Inferior parietal cortex (tissue), 1 donor: Measurements from ENCODE around the gene IQCE.
"Not testable (repeated sequence)": the region's sequence is repeated elsewhere in the genome, so short reads cannot be mapped to it uniquely, and the experiment has no call there.

ENCODE experiments used
- DNase-seq: peaks from one replicate; pipeline ENCODE4 v3.0.0-alpha.2; 2016; ENCODE audit errors: extremely low spot score

IQCE gene

DNA sequence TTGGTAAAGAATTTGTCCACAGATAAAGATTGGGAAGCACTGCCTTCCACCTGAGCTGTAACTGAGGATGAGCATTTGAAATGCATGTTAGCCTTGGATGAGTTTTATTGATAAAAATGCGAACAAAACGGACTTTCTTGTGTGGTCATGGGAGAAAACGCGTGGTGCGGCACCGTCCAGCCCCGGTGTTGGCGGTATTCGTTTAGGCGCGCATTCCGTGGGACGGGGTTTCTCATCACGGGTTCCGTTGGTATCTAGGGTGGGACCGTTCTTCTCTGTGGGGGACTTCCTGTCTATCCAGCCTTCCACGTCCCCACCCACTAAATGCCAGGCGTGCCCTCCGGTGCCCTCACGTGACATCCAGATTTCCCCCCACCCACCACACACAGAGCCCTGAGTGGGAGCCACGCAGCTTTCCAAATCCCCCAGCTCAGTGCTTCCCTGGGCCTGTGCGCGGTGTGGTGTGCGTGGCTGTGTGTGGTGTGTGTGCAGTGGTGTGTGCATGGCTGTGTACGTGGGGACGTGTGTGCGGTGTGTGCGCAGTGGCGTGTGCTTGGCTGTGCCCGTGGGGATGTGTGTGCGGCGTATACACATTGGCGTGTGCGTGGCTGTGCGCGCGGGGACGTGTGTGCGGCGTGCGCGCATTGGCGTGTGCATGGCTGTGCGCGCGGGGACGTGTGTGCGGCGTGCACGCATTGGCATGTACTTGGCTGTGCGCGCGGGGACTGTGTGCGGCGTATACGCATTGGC lies 18.1 kb downstream of the IQCE start:
- no peak for DNase-seq

DNA sequence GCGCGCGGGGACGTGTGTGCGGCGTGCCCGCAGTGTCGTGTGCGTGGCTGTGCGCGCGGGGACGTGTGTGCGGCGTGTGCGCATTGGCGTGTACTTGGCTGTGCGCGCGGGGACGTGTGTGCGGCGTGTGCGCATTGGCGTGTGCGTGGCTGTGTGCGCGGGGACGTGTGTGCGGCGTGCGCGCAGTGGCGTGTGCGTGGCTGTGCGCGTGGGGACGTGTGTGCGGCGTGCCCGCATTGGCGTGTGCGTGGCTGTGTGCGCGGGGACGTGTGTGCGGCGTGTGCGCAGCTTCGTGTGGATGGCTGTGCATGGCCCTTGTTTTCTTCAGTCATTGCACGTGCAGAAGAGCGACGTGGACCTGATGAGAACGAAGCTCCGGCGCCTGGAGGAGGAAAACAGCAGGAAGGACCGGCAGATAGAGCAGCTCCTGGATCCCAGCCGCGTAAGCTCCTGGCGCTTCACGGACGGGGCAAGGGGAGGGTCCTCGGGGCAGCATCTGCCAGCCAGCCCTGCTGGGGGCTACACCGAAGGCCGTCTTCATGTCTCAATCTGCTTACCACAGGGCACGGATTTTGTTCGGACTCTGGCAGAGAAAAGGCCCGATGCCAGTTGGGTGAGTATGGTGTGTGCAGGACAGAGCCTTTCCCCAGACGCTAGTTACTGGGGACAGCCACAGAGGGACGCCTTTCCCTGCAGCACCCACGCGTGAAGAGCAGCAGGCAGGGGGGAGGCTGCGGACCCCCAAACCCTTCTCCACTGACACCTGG lies 19.3 kb downstream of the IQCE start:
- no peak for DNase-seq

DNA sequence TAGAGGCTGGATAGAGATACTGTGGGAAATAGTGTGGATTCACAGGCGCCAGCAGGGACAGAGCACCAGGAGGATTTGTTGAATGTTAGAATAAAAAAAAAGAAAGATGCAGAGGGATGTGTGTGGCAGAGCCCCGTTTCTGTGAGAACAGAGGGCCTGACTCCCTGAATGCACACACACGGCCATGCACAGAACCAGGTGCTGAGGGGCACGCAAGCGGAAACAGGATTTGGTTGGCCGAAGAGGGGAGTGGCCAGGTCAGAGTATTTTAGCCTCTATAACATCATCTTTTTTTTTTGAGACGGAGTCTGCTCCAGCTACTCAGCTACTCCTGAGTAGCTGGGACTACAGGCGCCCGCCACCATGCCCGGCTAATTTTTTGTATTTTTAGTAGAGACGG lies 21.9 kb downstream of the IQCE start:
- no peak for DNase-seq

GRCh38 chr7:2582006-2582735 lies 23.4 kb downstream of the IQCE start:
- no peak for DNase-seq

DNA sequence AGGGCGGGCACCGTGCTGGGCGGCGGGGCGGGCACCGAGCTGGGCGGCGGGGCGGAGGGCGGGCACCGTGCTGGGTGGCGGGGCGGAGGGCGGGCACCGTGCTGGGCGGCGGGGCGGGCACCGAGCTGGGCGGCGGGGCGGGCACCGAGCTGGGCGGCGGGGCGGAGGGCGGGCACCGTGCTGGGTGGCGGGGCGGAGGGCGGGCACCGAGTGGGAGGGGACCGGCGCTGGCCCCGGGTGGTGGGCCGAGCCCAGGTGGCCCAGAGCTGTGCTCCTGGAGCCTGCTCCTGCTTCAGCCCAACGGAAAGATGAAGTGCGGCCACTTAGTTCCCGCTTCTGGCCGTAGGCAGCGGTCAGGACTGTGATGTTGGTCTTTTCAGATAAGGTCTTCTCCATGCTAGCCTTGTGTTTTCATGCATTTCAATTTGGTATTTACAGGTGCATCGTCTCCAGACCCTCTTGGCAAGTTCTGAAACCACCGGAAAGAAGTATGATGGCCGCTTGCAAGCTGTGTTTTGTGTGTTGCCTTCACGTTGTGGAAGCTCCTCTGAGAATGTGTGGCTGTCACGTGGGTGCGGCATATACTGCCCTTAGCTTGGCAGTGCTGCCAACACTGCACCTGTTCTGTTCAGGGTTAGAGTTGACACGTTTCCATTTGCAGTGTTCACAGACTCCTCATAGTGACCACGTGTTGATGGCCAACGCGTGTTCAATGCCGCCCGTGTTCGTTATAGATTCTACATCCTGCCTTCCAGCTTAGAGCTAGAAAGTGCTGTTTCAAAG lies 25.2 kb downstream of the IQCE start:
- DNase-seq: no peak

DNA sequence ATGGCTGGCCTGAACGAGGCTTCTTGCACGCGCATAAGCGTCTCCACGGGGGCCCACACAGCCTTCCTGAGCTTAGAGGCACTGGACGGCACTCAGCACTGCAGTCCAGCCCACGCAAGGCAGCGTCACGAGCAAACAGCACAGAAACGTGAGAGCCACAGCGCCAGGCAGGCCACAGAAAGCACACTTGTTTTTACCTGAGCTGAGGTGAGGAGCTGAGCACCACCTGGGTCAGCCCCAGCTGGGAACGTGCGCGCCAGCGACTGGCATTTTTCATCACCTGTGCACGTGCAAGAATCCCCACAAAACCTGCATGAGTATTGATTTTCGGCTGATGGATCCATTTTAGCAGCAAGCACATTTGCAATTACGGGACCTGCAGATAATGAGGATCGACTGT lies 26.7 kb downstream of the IQCE start:
- DNase-seq: no peak

- DNase-seq: no peak
Observed at GRCh38 chr7:2586326-2587020, 27.7 kb downstream of the IQCE start.

GRCh38 chr7:2587134-2587533 lies 28.4 kb downstream of the IQCE start:
- DNase-seq: no peak

- no peak for DNase-seq
Observed at GRCh38 chr7:2587778-2588177, 29.0 kb downstream of the IQCE start.

DNA sequence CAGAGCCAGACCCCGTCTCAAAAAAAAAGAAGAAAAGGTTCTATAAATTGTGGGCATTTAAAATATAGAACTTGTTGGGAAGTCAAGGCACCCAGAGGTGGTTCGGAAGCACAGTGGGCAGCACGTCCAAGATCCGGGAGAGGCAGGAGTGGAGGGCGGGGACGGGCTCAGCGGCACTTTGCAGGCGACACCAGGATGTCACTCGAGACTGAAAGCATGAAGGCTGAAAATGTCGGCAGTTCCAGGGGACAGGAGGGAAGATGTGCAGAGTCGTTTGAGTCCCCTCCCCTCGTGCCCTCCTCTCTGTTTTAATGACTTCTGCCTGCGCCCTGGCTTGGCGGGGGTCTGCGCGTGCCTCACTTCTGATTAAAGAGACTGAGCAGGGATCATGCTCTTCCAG lies 30.6 kb downstream of the IQCE start:
- no peak for DNase-seq

- not testable (repeated sequence) for DNase-seq
Observed at GRCh38 chr7:2589941-2590340, 31.2 kb downstream of the IQCE start.

DNA sequence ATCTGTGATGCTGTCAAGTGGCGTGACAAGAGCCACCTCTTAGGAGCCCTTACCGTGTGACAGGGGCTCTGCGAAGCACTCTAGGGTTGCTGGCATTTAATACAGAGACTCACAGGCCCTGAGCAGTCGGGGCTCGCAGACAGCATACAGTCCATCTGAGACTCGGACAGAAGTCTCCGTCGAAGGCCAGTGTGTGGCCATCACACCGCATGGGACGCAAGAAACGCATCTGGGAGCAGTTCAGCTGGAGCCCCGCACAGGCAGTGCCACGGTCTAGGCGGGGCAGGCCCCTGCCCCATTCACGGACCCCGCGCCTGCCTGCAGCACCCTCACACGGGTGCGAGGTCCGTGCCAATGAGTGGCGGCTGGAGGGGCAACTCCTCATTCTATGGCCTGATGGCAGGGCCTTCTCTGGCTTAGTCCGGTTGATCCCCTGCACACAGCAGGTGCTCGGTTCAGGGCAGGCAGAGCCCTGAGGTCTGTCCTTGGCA lies 33.6 kb downstream of the IQCE start:
- DNase-seq: no peak

DNA sequence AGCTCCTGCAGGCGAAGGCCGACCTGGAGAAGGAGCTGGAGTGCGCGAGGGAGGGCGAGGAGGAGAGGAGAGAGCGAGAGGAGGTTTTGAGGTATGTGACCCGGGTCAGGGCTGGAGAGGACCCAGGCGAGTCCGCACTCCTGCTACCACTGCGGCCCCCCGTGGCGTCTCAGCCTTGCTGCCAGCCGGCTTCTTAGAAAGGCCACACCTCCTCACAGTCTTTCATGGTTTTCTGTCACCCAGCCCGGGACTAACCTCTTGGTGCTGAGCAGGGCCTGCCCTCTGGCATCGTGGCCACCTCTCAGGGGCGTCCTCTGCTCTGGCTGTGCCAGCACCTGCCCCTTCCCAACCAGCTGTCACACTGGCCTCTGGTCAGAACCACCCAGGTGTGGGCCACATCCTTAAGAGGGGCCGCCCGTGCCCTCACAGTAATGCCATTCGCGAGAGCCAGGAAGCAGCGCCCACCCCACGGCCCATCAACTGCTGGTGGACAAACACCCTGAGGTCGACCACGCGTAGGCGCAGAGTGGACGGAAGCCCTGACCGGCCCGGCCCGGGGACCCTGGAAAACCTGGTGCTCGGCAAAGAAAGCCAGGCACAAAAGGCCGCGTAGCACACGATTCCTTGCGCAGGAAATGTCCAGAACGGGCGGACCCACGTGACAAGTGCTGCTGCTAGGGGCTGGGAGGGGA lies 34.4 kb downstream of the IQCE start:
- DNase-seq: no peak

DNA sequence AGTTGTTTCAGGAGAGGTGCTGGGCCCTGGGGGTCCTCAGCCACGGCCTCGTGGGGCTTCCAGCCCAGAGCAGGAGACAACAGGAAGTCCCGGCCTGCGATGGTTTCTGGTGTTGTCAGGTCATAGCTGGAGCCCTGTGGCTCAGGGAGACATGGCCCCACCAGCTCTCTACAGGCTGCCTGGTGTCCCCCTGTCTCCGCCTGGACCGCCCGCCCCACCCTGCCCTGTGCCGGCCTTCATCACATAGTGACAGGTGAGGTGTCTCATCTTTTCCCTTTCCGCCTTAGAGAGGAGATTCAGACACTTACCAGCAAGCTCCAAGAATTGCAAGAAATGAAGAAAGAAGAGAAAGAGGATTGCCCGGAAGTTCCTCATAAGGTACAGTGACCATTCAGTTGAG lies 35.8 kb downstream of the IQCE start:
- DNase-seq: no peak

DNA sequence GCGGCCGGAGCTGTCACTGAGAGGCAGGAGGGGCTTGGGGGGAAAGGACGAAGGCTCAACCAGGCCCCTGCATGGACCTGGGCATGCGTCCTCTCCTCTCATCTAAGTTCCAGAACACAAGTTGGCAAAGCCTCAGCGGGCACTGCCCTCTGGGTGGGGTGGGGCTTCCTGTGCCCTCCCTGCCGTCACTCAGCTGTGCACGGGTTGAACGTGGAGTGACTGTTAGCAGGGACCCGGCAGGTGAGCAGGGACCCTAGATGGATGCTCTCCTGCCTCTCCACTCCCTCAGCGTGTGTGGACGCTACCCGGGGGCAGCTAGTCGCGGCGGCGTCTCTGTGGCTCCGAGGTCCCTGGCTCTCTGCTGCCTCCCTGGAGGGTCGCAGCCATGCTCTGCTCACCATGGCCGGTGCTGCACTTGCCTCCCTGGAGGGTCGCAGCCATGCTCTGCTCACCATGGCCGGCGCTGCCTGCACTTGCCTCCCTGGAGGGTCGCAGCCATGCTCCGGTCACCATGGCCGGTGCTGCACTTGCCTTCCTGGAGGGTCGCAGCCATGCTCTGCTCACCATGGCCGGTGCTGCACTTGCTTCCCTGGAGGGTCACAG lies 36.6 kb downstream of the IQCE start:
- DNase-seq: no peak

- DNase-seq: no peak
Observed at GRCh38 chr7:2596464-2597272, 37.9 kb downstream of the IQCE start.

GRCh38 chr7:2597273-2597640 lies 38.5 kb downstream of the IQCE start:
- no peak for DNase-seq

GRCh38 chr7:2598154-2598823 lies 39.5 kb downstream of the IQCE start:
- no peak for DNase-seq

DNA sequence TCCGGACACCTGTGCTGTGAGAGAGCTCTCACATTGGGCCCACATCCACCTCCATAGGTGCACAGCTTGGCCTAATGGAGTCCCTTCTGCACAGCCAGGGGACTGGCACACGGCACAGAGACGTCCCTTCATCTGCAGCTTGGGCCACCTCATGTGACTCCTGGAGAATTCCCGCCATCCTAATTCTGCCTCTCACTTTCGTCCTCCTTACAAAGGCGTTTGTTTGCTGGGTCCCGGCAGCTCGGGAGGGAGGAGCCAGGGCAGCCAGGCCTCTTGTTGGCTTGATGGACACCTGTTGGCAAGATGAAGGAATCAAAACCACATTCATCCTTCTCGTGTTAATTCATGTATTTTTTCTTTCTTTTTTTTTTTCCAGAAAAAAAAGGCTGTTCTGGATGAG lies 42.3 kb downstream of the IQCE start:
- DNase-seq: no peak
